Lung (tissue), 12 donors: ENCODE results near the gene PRR7. TPM values are rescaled to one million over a fixed set of nuclear protein-coding genes. Genes with fewer than 3 reads are reported as not detected.

ENCODE experiments used
- ATAC-seq: fragments of 200-7000 bp; cut with Tn5 transposase; one replicate; pipeline ENCODE4 v1.9.1; 2020; ENCODE audit warnings: moderate number of reproducible peaks; ENCODE audit not compliant: insufficient read depth, low FRiP score
- DNase-seq, 3 donors: peaks; one replicate each; pipeline ENCODE4 v3.0.0-alpha.2; 2013 to 2017
- H3K27ac ChIP-seq, 2 donors: one replicate each; pipeline ENCODE4 v1.5.1; 2013; ENCODE audit warnings: mild to moderate bottlenecking in 2 of 2, moderate library complexity in 2 of 2, control low read depth in 1 of 2, inconsistent platforms in 1 of 2, low read depth in 1 of 2, low read length in 1 of 2
- H3K27me3 ChIP-seq, 3 donors: one replicate each; pipeline ENCODE4 v1.5.1; 2013; ENCODE audit warnings: low read length in 2 of 3; ENCODE audit not compliant: control insufficient read depth in 3 of 3, insufficient read depth in 3 of 3
- H3K36me3 ChIP-seq, 4 donors: one replicate each; pipeline ENCODE4 v1.5.1; 2013; ENCODE audit warnings: low read length in 4 of 4, mild to moderate bottlenecking in 1 of 4, moderate library complexity in 1 of 4; ENCODE audit not compliant: control insufficient read depth in 4 of 4, insufficient read depth in 4 of 4
- H3K4me1 ChIP-seq, 5 donors: one replicate each; pipeline ENCODE4 v1.5.1; 2013; ENCODE audit warnings: low read length in 5 of 5, mild to moderate bottlenecking in 2 of 5, moderate library complexity in 1 of 5; ENCODE audit not compliant: control insufficient read depth in 5 of 5, insufficient read depth in 5 of 5
- H3K4me3 ChIP-seq: one replicate; pipeline ENCODE4 v1.5.1; 2013; ENCODE audit warnings: mild to moderate bottlenecking, control low read depth, moderate library complexity
- H3K9ac ChIP-seq, 2 donors: one replicate each; pipeline ENCODE4 v1.5.1; 2013; ENCODE audit warnings: low read length in 2 of 2, control low read depth in 1 of 2; ENCODE audit not compliant: insufficient read depth in 1 of 2
- H3K9me3 ChIP-seq, 4 donors: one replicate each; pipeline ENCODE4 v1.5.1; 2013; ENCODE audit warnings: low read length in 3 of 4, mild to moderate bottlenecking in 1 of 4, moderate library complexity in 1 of 4; ENCODE audit not compliant: control insufficient read depth in 4 of 4, insufficient read depth in 3 of 4
- CTCF ChIP-seq: IDR thresholded peaks from 2 replicates; pipeline ENCODE4 v1.5.1; 2012; ENCODE audit warnings: mild to moderate bottlenecking; ENCODE audit errors: control extremely low read depth, extremely low read depth
- WGBS, 2 donors: extraction: QIAGEN DNeasy Blood & Tissue Kit; methylation state at CpG; one replicate each; pipeline ENCODE4 v1.1.7; 2013; 5-methylcytosine and 5-hydroxymethylcytosine counted together
- polyA plus RNA-seq, 2 donors: library from polyadenylated mRNA; stranded (reverse); fragments of 200-250 nt; gene quantifications; one replicate each; pipeline ENCODE4 v1.2.1, GENCODE V29; 2013
- total RNA-seq, 2 donors: library from RNA; depleted of rRNA in 1 of 2; stranded (reverse); fragments of >200 nt in 1 of 2; gene quantifications; one replicate each; pipeline ENCODE4 v1.2.1, GENCODE V29; 2014 to 2021
- donor health status: control.
- donor health status: control.
- donor health status: Bipolar disorder and iron deficiency.
- donor health status: healthy.
- donor health status: DM: yes; HTN: yes; CAD: no.

The PRR7 gene
- total and polyA plus RNA-seq, 4 donors, result 1.9 to 7.2 (median 4.0) TPM

- Histone ChIP-seq H3K27ac (no peak overlapping the region), H3K9me3 (peaks cover 0 to 4% (median 0%) of the 10 kb centered on the region in 4 donors), H3K4me3 (no peak overlapping the region), H3K9ac (no peak overlapping the region), H3K27me3 (no peaks in the 10 kb centered on the region), H3K4me1 (peaks cover 0 to 25% (median 10%) of the 10 kb centered on the region in 5 donors), H3K36me3 (peaks cover 0 to 36% (median 18%) of the 10 kb centered on the region in 4 donors)
- WGBS, 2 donors, result 77 to 87% methylated on average over 24 of the region's 25 CpGs
- ATAC-seq, result no peak
- TF ChIP-seq CTCF, result no peak
- no peak for DNase-seq
Observed at GRCh38 chr5:177468685-177469628, 22.3 kb downstream of the PRR7 start.

DNA sequence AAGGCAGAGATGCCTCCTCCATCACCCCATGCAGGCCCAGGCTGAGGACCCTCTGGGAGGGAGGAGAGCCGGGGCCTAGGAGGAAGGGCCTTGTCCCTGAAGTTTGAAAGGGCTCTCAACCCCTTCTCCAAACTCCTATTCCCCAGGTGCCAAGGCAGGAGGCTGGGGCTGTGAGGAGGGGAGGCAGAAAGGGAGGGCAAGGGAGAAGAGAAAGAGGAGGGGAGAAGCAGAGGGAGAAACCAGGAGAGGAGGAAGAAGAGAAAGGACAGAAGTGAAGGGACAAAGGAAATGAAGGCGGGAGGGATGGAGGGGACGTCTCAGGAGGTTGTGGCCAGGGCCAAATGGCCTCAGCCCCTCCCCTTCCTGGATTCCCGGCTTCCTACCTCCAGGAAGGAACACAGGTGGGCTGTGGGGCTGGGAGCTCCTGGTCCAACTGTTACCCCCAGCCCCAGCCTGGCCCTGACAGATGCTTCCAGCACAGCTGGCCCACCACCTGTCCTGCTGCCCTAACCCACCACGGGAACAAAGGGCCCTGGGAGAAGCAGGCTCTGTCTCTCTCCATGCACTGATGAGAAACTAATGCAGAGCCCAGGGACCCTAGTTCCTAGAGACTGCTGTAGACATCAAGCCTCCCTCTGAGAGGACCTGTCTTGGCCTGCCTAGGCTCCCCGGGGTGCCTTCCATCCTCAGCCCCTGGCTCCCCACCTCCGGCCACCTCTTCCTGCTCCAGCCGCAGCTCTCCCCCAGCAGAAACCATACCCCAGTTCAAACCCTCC lies 23.3 kb downstream of the PRR7 start:
- Histone ChIP-seq H3K27me3 (no peaks in the 10 kb centered on the region), H3K27ac (no peak overlapping the region), H3K36me3 (peaks cover 0 to 36% (median 18%) of the 10 kb centered on the region in 4 donors), H3K9me3 (peaks cover 0 to 4% (median 0%) of the 10 kb centered on the region in 4 donors), H3K4me3 (no peak overlapping the region), H3K9ac (no peak overlapping the region), H3K4me1 (peaks cover 0 to 35% (median 12%) of the 10 kb centered on the region in 5 donors)
- WGBS, 2 donors, result 71 to 81% methylated on average over 8 of the region's 8 CpGs
- TF ChIP-seq CTCF, result no peak
- DNase-seq (no peak), ATAC-seq (no peak)

- H3K36me3 ChIP-seq, result peaks cover 0 to 27% (median 16%) of the 10 kb centered on the region in 4 donors
- TF ChIP-seq CTCF, result no peak
- ATAC-seq, result no peak
- no peak for DNase-seq
- H3K27ac ChIP-seq, result no peak overlapping the region
- no peak overlapping the region for H3K4me3 ChIP-seq
- no peak overlapping the region for H3K9ac ChIP-seq
- H3K9me3 ChIP-seq, result peaks cover 0 to under 1% (median 0%) of the 10 kb centered on the region in 4 donors
- H3K27me3 ChIP-seq, result no peaks in the 10 kb centered on the region
- peaks cover 0 to 35% (median 12%) of the 10 kb centered on the region in 5 donors for H3K4me1 ChIP-seq
- WGBS, 2 donors, result 87 to 88% methylated on average over 10 of the region's 10 CpGs
Observed at GRCh38 chr5:177470759-177471536, 24.3 kb downstream of the PRR7 start.
